HG03521 (cell line): ENCODE data around the gene CMBL.
"Not testable (repeated sequence)": the region's sequence is repeated elsewhere in the genome, so short reads cannot be mapped to it uniquely, and the experiment has no call there.

ENCODE experiments used
- ATAC-seq: cut with Tn5 transposase; IDR thresholded peaks from one replicate; pipeline ENCODE4 v1.9.1; 2021; ENCODE audit warnings: mild to moderate bottlenecking, moderate library complexity; ENCODE audit not compliant: unreplicated experiment

Gene CMBL

GRCh38 chr5:10307206-10308148 lies at the start of gene CMBL:
CMBL (minus strand) TSS chr5:10307902; CDS start chr5:10290762, 17,140 bp downstream.
- ATAC-seq: peak; percentile 51

GRCh38 chr5:10355071-10355889 lies 47.6 kb upstream of the CMBL start:
- no peak for ATAC-seq

- peak; percentile 11 for ATAC-seq
Measured at GRCh38 chr5:10354048-10354872, 46.6 kb upstream of the CMBL start.

- ATAC-seq: peak; percentile 85
Measured at GRCh38 chr5:10353241-10354047, 45.7 kb upstream of the CMBL start, which contains the start of gene MARCHF6. MARCHF6 (plus strand) TSS chr5:10353695; CDS start chr5:10353899, 204 bp downstream.

- no peak for ATAC-seq
Measured at GRCh38 chr5:10352430-10353240, 44.9 kb upstream of the CMBL start.

- no peak for ATAC-seq
Measured at GRCh38 chr5:10351919-10352318, 44.2 kb upstream of the CMBL start.

- ATAC-seq: no peak
Measured at GRCh38 chr5:10351199-10351905, 43.6 kb upstream of the CMBL start.

- no peak for ATAC-seq
Measured at GRCh38 chr5:10348258-10348657, 40.6 kb upstream of the CMBL start.

GRCh38 chr5:10344461-10345106 lies 36.9 kb upstream of the CMBL start:
- not testable (repeated sequence) for ATAC-seq

GRCh38 chr5:10343486-10343885 lies 35.8 kb upstream of the CMBL start:
- no peak for ATAC-seq

GRCh38 chr5:10339958-10340357 lies 32.3 kb upstream of the CMBL start:
- ATAC-seq: no peak

- no peak for ATAC-seq
Measured at GRCh38 chr5:10339058-10339811, 31.5 kb upstream of the CMBL start.

- ATAC-seq: no peak
Measured at GRCh38 chr5:10338686-10339057, 31.0 kb upstream of the CMBL start.

GRCh38 chr5:10337986-10338385 lies 30.3 kb upstream of the CMBL start:
- ATAC-seq: no peak

GRCh38 chr5:10337107-10337506 lies 29.4 kb upstream of the CMBL start:
- no peak for ATAC-seq

GRCh38 chr5:10335711-10336470 lies 28.2 kb upstream of the CMBL start:
- no peak for ATAC-seq

GRCh38 chr5:10334831-10335230 lies 27.1 kb upstream of the CMBL start:
- ATAC-seq: no peak
